NOMO-1 (cell line): ENCODE data around the gene JMJD6.
"Not testable (repeated sequence)": the region's sequence is repeated elsewhere in the genome, so short reads cannot be mapped to it uniquely, and the experiment has no call there.

Experiments
- DNase-seq, 2 experiments: peaks; one replicate each; lab custom pipeline; 2025; ENCODE audit not compliant: unreplicated experiment in 2 of 2; lab: John Stamatoyannopoulos, UW

Gene JMJD6

DNA sequence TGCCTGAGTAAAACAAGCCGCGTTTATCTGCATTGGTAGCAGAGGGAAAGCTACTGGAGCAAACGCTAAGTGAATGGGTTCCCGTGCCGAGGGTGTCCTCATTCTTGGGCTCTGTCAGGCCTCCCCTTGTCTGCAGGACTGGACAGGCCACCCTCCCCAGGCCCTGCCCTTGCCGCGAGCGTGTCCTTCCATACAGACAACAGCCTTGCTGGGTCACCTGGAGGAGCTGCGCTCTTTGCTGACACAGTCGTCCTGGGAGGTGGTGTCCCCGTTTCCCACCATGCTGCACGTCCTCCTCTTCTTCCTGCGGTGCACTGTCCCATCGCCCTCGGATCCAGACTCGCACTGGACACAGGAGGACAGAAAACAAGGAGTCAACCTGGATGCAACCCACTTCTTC lies 7.9 kb downstream of the JMJD6 start:
- DNase-seq = no peak

DNA sequence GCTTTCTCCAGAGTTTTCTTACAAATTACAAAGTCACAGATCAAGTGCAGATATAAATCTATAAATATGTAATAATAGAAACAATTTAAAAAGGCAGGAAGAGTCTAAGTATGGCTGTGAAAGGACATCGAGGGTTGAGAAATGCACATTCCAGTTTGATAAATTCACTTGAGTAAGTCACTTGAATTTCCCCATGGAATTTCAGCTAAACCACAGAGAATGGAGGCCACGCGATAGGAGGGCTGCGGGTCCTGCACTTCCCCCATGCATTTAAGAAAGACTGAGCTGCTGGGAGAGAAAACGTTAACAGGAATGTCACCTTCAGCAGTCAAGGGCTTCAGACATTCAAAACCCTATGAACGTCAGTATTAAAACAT lies 9.6 kb downstream of the JMJD6 start:
- DNase-seq = no peak

DNA sequence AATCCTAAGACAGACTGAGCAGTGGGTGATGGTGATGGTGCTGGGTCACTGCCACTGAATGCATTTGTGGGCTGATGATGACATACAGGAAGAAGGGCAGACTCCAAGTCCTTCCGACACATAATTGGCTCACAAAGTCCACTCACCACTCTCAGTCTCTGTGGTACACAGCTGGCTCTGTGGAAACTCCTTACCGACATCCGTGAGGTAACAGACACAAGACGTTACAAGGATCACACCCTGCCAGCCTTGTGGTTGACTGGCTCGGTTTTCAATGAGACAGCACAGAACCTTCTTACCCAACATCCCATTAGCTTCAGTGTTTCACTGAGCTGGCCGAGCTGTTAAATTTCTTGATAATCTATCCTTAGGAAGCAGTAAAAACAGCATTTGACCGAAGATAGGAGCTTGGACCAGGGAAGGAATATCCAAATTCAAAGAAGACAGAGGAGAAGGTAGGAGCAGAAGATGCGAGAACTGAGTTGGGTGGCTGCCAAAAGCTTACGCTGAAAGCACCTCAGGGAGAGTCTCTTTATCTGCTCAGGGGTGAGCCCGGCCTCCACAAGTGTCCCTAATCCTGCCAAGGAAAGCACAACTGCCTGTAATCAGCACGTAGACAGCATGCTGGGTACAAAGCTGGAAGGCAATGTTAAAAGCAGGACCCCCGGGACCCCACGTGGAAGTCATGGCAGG lies 10.1 kb downstream of the JMJD6 start:
- DNase-seq = peak; percentile 92 to 99

DNA sequence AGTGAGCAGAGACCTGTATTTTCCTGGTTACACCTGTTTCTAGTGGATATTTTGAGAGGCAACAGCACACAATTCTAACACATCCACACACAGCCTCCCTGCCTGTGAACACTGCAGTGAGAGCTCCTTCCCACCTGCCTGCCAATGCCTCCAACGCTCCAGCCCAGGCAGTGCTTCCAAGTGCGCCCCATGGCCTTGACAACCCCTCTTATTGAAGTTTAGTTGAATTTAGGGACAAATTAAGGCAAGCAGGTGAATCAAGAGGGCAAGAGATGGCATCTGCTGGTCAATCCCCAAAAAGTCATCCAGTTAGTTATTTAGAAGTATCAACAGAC lies 10.9 kb downstream of the JMJD6 start:
- DNase-seq = no peak

GRCh38 chr17:76714822-76715495 lies 11.4 kb downstream of the JMJD6 start:
- DNase-seq = peak; percentile 14 to 50

GRCh38 chr17:76714336-76714735 lies 12.1 kb downstream of the JMJD6 start:
- DNase-seq = no peak

DNA sequence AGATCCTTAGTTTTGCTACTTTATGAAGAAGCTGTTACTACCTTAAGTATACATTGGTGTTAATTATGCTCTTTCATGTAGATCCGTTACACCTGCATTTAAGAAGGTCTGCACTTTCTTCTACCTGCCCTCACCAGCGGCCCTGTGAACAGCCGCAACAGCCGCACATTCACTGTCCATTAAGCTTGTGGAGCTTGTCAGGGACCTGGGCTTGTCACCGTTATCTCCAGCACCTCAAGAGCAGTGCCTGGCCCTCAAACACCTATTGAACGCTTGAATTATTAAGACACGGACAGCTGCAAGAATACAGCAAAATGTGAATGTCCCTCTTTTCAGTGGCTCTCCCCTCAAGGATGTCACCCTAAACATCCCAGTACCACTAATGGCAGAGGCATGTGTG lies 12.6 kb downstream of the JMJD6 start:
- DNase-seq = no peak

DNA sequence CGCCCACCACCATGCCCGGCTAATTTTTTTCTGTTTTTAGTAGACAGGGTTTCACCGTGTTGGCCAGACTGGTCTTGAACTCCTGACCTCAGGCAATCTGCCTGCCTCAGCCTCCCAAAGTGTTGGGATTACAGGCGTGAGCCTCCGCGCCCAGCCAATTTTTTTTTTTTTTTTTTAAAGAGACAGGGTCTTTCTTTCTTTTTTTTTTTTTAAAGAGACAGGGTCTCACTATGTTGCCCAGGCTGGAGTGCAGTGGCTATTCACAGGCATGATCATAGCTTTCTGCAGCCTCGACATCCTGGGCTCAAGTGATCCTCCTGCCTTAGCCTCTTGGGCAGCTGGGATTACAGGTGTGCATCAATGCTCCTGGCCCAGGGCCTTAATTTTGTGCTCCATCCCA lies 14.1 kb downstream of the JMJD6 start:
- not testable (repeated sequence) for DNase-seq

- peak in 1 of 2 experiments; percentile 18 for DNase-seq
These were observed 15.4 kb downstream of the JMJD6 start, which contains the start of gene MXRA7 for GRCh38 chr17:76710863-76711611. TSS of gene MXRA7 (minus strand) at chr17:76710965. CDS start at chr17:76710946, 19 bp downstream.

DNA sequence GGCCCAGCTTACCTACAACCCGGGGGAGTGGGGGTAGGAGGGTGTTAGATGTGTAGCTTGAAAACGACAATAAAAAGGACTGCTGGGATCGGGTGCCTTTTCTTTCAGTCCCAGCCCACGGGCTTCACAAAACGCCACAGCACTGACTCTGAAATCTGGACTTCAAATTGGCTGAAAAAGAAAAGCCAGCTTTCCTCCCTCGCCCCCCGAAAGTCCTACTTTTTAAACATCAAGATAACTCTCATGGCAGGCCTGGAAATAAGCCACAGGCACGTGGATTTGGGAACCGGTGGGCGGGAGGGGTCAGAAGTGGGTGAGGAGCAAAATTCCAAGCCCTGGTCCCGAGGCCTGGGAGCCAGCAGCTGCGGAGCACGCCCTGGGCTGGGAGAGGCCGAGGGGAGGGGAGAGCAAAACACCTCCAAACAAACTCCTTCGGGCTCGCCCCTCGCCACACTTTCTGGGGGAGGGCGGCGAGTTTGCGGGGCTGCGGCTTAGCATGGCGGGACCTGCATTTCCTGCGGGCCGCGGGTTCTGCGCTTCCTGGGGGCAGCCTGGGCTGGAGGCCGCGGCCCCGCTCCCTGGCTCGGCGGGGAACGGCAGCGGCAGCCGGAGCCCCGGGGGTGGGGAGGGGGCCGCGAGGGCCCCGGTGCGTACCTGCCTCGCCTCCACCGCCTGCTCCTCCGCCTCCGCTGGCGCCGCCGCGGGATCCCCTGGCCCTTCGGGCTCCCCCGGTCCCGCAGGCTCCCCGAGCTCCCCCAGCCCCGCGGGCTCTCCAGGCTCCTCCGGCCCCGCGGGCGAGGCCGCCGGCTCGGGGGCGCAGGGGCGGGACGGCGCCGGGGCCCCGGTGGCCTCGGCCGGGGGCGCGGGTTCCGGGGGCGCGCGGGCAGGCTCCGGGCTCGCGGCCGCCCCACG lies 16.2 kb downstream of the JMJD6 start:
- DNase-seq = not testable (repeated sequence)

DNA sequence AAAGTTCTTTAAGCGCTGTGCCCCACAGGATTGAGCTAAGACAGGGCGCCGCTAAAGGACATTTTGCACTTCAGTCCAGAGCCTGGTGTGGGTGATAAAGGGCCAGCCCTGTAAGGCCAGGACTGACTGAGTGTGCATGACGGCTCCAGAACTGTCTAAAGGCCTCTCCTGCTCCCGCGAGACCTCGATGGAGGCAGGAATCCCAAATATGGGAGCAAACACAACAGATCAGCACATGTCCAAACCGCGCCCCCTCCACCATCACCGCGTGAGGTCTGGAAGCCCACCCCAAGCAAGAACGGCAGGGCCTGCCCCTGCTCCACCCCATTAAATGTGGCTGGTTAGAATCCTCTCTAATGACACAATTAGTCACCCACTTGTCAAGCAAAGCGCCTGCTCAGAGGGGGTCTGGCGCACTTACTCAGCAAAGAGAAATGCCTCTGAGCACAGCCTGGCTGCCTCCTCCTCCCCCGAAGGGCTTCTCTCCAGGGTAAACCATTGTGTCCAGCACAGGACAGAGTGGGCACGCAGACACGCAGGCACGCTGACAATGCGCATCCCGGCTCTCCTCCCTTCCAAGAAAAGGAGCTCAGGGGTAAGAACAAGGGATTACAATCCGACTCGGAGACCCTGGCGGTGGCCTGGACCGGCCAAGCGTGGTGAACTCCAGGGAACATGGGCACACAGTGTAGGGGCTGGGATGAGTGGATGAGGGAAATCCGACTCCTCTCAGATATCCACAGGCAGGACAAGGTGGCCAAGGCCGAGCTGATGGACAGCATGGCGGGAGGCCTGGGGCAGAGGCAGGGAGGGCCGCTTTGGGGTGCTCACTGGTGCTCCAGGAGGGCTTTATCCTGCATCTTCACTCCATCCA lies 17.1 kb downstream of the JMJD6 start:
- DNase-seq = no peak

- DNase-seq = no peak
These were observed 18.2 kb downstream of the JMJD6 start for GRCh38 chr17:76707985-76708807.

GRCh38 chr17:76706817-76707216 lies 19.6 kb downstream of the JMJD6 start:
- DNase-seq = no peak

DNA sequence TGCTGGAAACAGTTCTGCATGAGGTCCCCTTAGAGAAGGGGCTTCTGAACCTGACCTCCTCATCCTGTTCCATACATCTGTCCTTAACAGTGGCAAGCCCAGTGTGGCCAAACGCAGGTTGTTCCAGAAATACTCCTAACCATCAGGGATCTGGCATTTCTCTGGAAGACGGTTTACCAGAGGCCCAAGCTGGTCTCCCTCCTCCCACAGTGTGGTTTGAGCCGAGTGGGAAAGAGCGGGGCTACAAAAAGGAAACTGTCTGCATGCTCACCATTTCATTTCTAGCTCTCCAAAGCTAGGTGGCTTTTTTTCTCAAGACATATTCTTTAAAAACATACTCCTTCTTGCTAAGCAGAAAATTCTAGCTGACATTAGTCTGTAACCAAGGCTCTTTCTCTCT lies 21.6 kb downstream of the JMJD6 start:
- DNase-seq = no peak

- no peak for DNase-seq
These were observed 23.3 kb downstream of the JMJD6 start for GRCh38 chr17:76702941-76703637.

DNA sequence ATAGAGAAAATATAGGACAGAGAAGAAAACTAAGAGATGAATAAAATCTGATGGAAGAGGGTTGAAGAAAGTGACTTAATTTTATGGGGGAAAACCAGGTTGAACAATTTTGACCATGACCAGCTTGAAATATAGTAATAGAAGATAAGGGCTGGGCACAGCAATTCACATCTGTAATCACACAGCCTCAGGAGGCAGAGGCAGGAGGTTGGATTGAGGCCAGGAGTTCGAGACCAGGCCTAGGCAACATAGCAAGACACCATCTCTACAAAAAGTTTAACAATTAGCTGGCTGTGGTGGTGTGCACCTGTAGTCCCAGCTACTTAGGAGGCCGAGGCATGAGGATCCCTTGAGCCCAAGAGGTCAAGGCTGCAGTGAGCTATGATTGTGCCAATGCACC lies 24.3 kb downstream of the JMJD6 start:
- DNase-seq = no peak

GRCh38 chr17:76701471-76701967 lies 24.9 kb downstream of the JMJD6 start:
- no peak for DNase-seq
